Keratinocyte (primary cell): ENCODE results near the gene TEDC2. TPM values are rescaled to one million over a fixed set of nuclear protein-coding genes. Genes with fewer than 3 reads are reported as not detected.

ENCODE experiments used
- DNase-seq: peaks from one replicate; pipeline ENCODE4 v3.0.0-alpha.2; 2011; ENCODE audit warnings: low read depth, missing footprints, low spot score
- FAIRE-seq: peaks from 2 replicates; lab custom pipeline; 2011; peaks lifted over from hg19 to GRCh38; lab: Jason Lieb, UNC
- H2AFZ ChIP-seq: 2 replicates; pipeline ENCODE4 v1.6.0; 2012; ENCODE audit warnings: low read length, control low read depth, inconsistent platforms; ENCODE audit not compliant: control insufficient read depth
- H3K27ac ChIP-seq: 2 replicates; pipeline ENCODE4 v1.5.1; 2011; ENCODE audit warnings: low read length; ENCODE audit not compliant: control insufficient read depth, insufficient read depth
- H3K27me3 ChIP-seq: 3 replicates; pipeline ENCODE4 v1.6.0; 2011; ENCODE audit warnings: low read length; ENCODE audit not compliant: control insufficient read depth, insufficient read depth; ENCODE audit errors: extremely low read depth
- H3K36me3 ChIP-seq, 2 experiments: 2 replicates in 1 of 2; 3 replicates in 1 of 2; pipeline ENCODE4 v1.5.1; 2011; ENCODE audit warnings: low read length in 2 of 2, mild to moderate bottlenecking in 1 of 2; ENCODE audit not compliant: control insufficient read depth in 2 of 2, insufficient read depth in 2 of 2; ENCODE audit errors: extremely low read depth in 1 of 2
- H3K4me1 ChIP-seq: 3 replicates; pipeline ENCODE4 v1.5.1; 2011; ENCODE audit warnings: low read length; ENCODE audit not compliant: control insufficient read depth, insufficient read depth; ENCODE audit errors: extremely low read depth
- H3K4me2 ChIP-seq: 3 replicates; pipeline ENCODE4 v1.6.0; 2011; ENCODE audit warnings: low read depth, low read length; ENCODE audit not compliant: control insufficient read depth, insufficient read depth; ENCODE audit errors: extremely low read depth
- H3K4me3 ChIP-seq, 3 experiments: fragments of 200-600 bp in 1 of 3; sonication (generic) in 1 of 3; 2 replicates in 2 of 3; 3 replicates in 1 of 3; pipeline ENCODE4 v1.5.1; 2011 to 2016; ENCODE audit warnings: low read length in 3 of 3, mild to moderate bottlenecking in 3 of 3, control low read depth in 2 of 3, inconsistent platforms in 1 of 3, low read depth in 1 of 3, mixed read lengths in 1 of 3, mixed run types in 1 of 3, moderate library complexity in 1 of 3; ENCODE audit not compliant: control insufficient read depth in 2 of 3, insufficient read depth in 2 of 3; ENCODE audit errors: extremely low read depth in 1 of 3
- H3K79me2 ChIP-seq: 2 replicates; pipeline ENCODE4 v1.6.0; 2012; ENCODE audit warnings: low read length; ENCODE audit not compliant: control insufficient read depth, insufficient read depth
- H3K9ac ChIP-seq: 3 replicates; pipeline ENCODE4 v1.6.0; 2011; ENCODE audit warnings: low read length; ENCODE audit not compliant: control insufficient read depth, insufficient read depth; ENCODE audit errors: extremely low read depth
- H3K9me1 ChIP-seq: 3 replicates; pipeline ENCODE4 v1.6.0; 2011; ENCODE audit warnings: low read length; ENCODE audit not compliant: control insufficient read depth, insufficient read depth; ENCODE audit errors: extremely low read depth
- H3K9me3 ChIP-seq: 2 replicates; pipeline ENCODE4 v1.5.1; 2012; ENCODE audit warnings: low read depth, low read length; ENCODE audit not compliant: control insufficient read depth
- H4K20me1 ChIP-seq: 3 replicates; pipeline ENCODE4 v1.6.0; 2011; ENCODE audit warnings: low read length; ENCODE audit not compliant: control insufficient read depth, insufficient read depth; ENCODE audit errors: extremely low read depth
- EZH2 ChIP-seq: IDR thresholded peaks from one replicate; pipeline ENCODE4 v1.6.1; 2012; ENCODE audit warnings: inconsistent platforms, mild to moderate bottlenecking, low read length, moderate library complexity
- dilution Hi-C: fragments of 300-500 bp; cut with MboI; formaldehyde crosslinking; loops from one replicate; pipeline ENCODE4 v1.7.0; 2020; ENCODE audit warnings: low sequenced_read_pairs; ENCODE audit not compliant: extremely low pct_ligation_motif_present
- polyA plus RNA-seq, 5 experiments: library from polyadenylated mRNA; depleted of rRNA in 3 of 5; stranded (reverse) in 3 of 5; stranded (forward) in 1 of 5; unstranded in 1 of 5; fragments of >200 nt; gene quantifications; 1 replicate in 1 of 5; 2 replicates in 3 of 5; 3 replicates in 1 of 5; pipeline versions ENCODE4 v1.2.1 to v1.2.3, GENCODE V29; 2011 to 2012; ENCODE audit warnings: missing spikeins in 2 of 5, low read depth in 1 of 5, low replicate concordance in 1 of 5
- TF ChIP-seq, protein P1 (sequence below), 3 experiments: IDR thresholded peaks in 1 of 3; conservative IDR thresholded peaks in 1 of 3; optimal IDR thresholded peaks in 1 of 3; 2 replicates in 2 of 3; 3 replicates in 1 of 3; pipeline versions ENCODE3 to v1.5.1; 2011; ENCODE audit warnings: low read length in 3 of 3, mild to moderate bottlenecking in 3 of 3, moderate library complexity in 2 of 3, control low read depth in 1 of 3, inconsistent platforms in 1 of 3; ENCODE audit not compliant: insufficient read depth in 2 of 3; ENCODE audit errors: extremely low read depth in 1 of 3

Gene TEDC2
- polyA plus RNA-seq, 1 donor (not counting 4 experiments of a cell fraction or from before 2014, with no cell fraction given), result 2.7 TPM

DNA sequence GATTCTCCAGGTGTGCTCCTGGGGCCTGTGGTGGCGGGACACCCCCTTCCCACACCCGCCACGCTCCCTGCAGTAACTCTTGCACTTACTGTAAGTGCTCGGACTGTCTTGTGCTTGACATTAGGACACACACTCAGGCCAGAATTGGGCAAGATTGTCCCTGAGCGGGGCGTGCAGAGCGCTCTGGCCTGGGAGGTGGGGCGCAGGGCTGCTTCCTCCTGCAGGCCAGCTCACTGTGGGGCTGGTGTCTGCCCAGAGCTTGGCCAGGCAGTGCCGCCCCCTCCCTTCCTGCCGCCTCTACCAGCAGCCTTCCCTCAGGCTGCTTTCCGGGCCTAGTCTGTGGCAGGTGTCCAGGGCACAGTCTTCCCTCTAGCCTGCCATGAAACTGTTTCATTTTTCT is 47.8 kb downstream of the TEDC2 start:
- Histone ChIP-seq H3K9me3 (no peaks in the 10 kb centered on the region), H3K27me3 (no peaks in the 10 kb centered on the region), H4K20me1 (no peaks in the 10 kb centered on the region), H3K4me2 (no peak overlapping the region), H3K9ac (no peak overlapping the region), H2AFZ (no peak overlapping the region), H3K36me3 (no peaks in the 10 kb centered on the region), H3K4me3 (no peak overlapping the region), H3K4me1 (no peaks in the 10 kb centered on the region), H3K27ac (no peak overlapping the region), H3K9me1 (no peaks in the 10 kb centered on the region), H3K79me2 (no peaks in the 10 kb centered on the region)
- TF ChIP-seq EZH2, result no peak
- TF ChIP-seq, protein P1, sequence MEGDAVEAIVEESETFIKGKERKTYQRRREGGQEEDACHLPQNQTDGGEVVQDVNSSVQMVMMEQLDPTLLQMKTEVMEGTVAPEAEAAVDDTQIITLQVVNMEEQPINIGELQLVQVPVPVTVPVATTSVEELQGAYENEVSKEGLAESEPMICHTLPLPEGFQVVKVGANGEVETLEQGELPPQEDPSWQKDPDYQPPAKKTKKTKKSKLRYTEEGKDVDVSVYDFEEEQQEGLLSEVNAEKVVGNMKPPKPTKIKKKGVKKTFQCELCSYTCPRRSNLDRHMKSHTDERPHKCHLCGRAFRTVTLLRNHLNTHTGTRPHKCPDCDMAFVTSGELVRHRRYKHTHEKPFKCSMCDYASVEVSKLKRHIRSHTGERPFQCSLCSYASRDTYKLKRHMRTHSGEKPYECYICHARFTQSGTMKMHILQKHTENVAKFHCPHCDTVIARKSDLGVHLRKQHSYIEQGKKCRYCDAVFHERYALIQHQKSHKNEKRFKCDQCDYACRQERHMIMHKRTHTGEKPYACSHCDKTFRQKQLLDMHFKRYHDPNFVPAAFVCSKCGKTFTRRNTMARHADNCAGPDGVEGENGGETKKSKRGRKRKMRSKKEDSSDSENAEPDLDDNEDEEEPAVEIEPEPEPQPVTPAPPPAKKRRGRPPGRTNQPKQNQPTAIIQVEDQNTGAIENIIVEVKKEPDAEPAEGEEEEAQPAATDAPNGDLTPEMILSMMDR (optimal IDR thresholded peaks at IDR 0.05 in 1 of 3, IDR thresholded peaks at IDR 0.05 in 1 of 3, conservative IDR thresholded peaks at IDR 0.05 in 1 of 3; ENCODE audit: extremely low read depth in 1 of 3, insufficient read depth in 2 of 3, low read length in 3 of 3), result no peak
- FAIRE-seq (no peak), DNase-seq (no peak)
- dilution Hi-C loops, result no loop called here

DNA sequence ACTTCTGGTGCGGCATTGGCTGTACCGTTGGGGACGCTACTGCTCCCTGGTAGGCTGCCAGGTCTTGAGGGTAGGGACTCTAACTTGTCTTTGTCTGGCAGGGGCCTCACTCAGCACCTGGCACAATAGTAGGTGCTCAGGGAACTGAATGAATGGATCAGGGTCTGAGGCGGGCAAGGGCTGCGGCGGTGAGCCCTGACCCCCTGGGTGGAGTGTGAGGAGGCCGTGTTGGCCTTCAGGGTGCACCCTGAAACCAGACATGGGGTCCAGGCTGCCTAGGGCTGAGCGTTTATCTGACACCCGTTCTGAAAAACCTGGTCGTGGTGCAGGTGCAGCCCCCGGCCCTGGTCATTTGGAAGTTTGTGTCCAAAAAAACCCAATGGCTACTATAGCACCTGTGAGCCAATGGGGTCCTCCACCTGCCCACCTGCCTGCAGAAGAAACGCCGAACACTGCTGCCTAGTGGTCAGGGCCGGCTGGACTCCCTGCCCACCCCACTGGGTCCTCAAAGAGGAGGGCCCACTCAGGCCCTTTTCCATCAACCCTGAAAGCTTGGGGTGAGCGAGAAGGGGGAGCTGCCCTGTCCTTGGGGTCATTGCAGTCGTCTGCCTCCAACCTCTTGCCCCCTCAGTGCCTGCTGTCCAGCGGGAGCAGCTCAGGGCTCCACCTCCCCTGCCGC is 49.0 kb downstream of the TEDC2 start:
- H3K4me2 ChIP-seq, result no peak overlapping the region
- H3K9me3 ChIP-seq, result no peaks in the 10 kb centered on the region
- no peak overlapping the region for H3K4me3 ChIP-seq
- dilution Hi-C loops, result no loop called here
- DNase-seq (no peak), FAIRE-seq (no peak)
- no peaks in the 10 kb centered on the region for H3K36me3 ChIP-seq
- no peak for TF ChIP-seq EZH2
- TF ChIP-seq, protein P1 (optimal IDR thresholded peaks at IDR 0.05 in 1 of 3, IDR thresholded peaks at IDR 0.05 in 1 of 3, conservative IDR thresholded peaks at IDR 0.05 in 1 of 3; ENCODE audit: extremely low read depth in 1 of 3, insufficient read depth in 2 of 3, low read length in 3 of 3), result no peak
- H3K4me1 ChIP-seq, result peaks cover 4% of the 10 kb centered on the region
- H3K9me1 ChIP-seq, result no peaks in the 10 kb centered on the region
- H3K9ac ChIP-seq, result no peak overlapping the region
- H3K27ac ChIP-seq, result no peak overlapping the region
- no peaks in the 10 kb centered on the region for H3K27me3 ChIP-seq
- H4K20me1 ChIP-seq, result no peaks in the 10 kb centered on the region
- no peak overlapping the region for H2AFZ ChIP-seq
- H3K79me2 ChIP-seq, result no peaks in the 10 kb centered on the region
